Measurements from ENCODE around the gene PDE7B.

DNA sequence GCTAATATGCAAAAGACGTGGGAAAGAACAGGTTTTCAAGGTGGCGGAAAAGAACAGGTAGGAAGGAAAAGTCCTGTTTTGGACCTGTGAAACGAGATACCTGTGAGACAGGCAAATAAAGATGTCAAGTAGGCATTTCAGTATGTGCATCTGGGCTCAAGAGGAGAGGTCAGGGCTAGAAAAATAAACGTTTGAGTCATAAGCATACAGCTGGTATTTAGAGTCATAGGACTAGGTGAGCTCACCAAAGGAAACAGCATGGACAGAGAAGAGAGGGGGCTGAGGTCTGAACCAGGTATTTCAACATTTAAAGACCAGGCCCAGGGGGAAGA lies 383.7 kb downstream of the PDE7B start:
- no peak for TF ChIP-seq EZH2phosphoT487 (IDR thresholded peaks at IDR 0.05; ENCODE audit: insufficient read depth, low read depth)
- TF ChIP-seq EZH2 (IDR thresholded peaks at IDR 0.05; ENCODE audit: insufficient read depth, poor library complexity, severe bottlenecking): no peak
